ENCODE data around the gene CPSF4.

DNA sequence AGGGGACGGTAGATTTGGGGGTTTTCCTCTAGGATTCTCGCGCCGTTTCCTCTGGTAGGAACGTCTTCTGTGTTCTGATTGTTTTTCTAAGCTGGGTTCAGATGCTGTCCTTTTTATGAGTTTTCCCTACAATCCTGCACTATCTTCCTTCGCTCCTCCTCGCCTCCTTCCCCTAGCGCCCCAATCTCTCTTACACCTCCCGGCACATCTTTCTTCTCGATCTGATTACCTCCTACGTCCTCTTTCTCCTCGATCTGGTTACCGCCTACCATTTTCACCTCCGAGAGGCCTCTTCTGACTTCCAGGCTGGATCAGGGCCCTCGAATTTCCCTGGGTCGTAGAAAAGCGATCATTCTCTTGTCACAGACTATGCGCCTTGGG lies 29.6 kb upstream of the CPSF4 start:
- TF ChIP-seq CTCF (conservative IDR thresholded peaks at IDR 0.05 in 1 of 2, IDR thresholded peaks at IDR 0.05 in 1 of 2; ENCODE audit: low read depth in 1 of 2, low read length in 2 of 2) (no peak), EZH2 (IDR thresholded peaks at IDR 0.05; ENCODE audit: low read length, missing control alignments) (no peak)

Data from fibroblast of lung (primary cell).